Heart right ventricle (tissue), 16 donors: Measurements from ENCODE around the gene KIAA0586. TPM values are rescaled to one million over a fixed set of nuclear protein-coding genes. Genes with fewer than 3 reads are reported as not detected.
A peak's percentile ranks its signal among the peaks of the same experiment; 100 is the strongest.

Experiments used
- ATAC-seq, 8 donors: fragments of 200-7000 bp; cut with Tn5 transposase; one replicate each; pipeline ENCODE4 v1.9.1; 2020; ENCODE audit warnings: mild to moderate bottlenecking in 8 of 8, moderate library complexity in 8 of 8, moderate number of reproducible peaks in 1 of 8
- DNase-seq, 2 donors: peaks; one replicate each; pipeline ENCODE4 v3.0.0-alpha.2; 2020
- H3K27ac ChIP-seq, 10 donors: fragments of 200-600 bp; sonication (generic) in 2 of 10; one replicate each; pipeline versions ENCODE4 v1.5.0 to v1.8.0; 2020 to 2022; ENCODE audit warnings: mild to moderate bottlenecking in 3 of 10
- H3K27me3 ChIP-seq, 7 donors: fragments of 200-600 bp; one replicate each; pipeline ENCODE4 v1.8.0; 2021 to 2022; ENCODE audit warnings: mild to moderate bottlenecking in 2 of 7
- H3K36me3 ChIP-seq, 9 donors: fragments of 200-600 bp; sonication (generic) in 1 of 9; one replicate each; pipeline versions ENCODE4 v1.5.0 to v1.8.0; 2020 to 2022; ENCODE audit warnings: mild to moderate bottlenecking in 2 of 9
- H3K4me1 ChIP-seq, 9 donors: fragments of 200-600 bp; sonication (generic) in 1 of 9; one replicate each; pipeline versions ENCODE4 v1.5.0 to v1.8.0; 2020 to 2022; ENCODE audit warnings: mild to moderate bottlenecking in 4 of 9
- H3K4me3 ChIP-seq, 10 donors: fragments of 200-600 bp; sonication (generic) in 2 of 10; one replicate each; pipeline versions ENCODE4 v1.5.0 to v1.8.0; 2020 to 2022; ENCODE audit warnings: mild to moderate bottlenecking in 7 of 10, moderate library complexity in 2 of 10
- H3K9me3 ChIP-seq, 11 donors: fragments of 200-600 bp in 10 of 11; sonication (generic) in 2 of 11; one replicate each; pipeline versions ENCODE4 v1.5.0 to v1.8.0; 2013 to 2022; ENCODE audit warnings: mild to moderate bottlenecking in 2 of 11, control low read depth in 1 of 11, moderate library complexity in 1 of 11
- CTCF ChIP-seq, 9 donors: fragments of 200-600 bp; sonication (generic) in 2 of 9; IDR thresholded peaks; one replicate each; pipeline versions ENCODE4 v1.5.0 to v1.8.0; 2021 to 2022; ENCODE audit warnings: antibody characterized with exemption in 9 of 9, mild to moderate bottlenecking in 5 of 9, moderate library complexity in 1 of 9
- WGBS, 2 donors: extraction: QIAGEN DNeasy Blood & Tissue Kit; methylation state at CpG; one replicate each; pipeline ENCODE4 v1.1.7; 2013; ENCODE audit warnings: inconsistent platforms in 1 of 2; 5-methylcytosine and 5-hydroxymethylcytosine counted together
- intact Hi-C, 10 donors: fragments of 100-400 bp; cut with DNase I; formaldehyde crosslinking; loops; one replicate each; pipeline versions ENCODE4 v1.11.1 to v1.14.2; 2022
- polyA plus RNA-seq, 2 donors: library from polyadenylated mRNA; stranded (reverse); fragments of 200-250 nt; gene quantifications; one replicate each; pipeline ENCODE4 v1.2.3, GENCODE V29; 2013
- total RNA-seq, 10 donors: library from RNA; stranded (reverse); fragmentation: NEBNext Ultra II Directional in 3 of 10; extraction: Animal tissue kit (Norgen Biotek cat#: 25700) in 3 of 10; gene quantifications; one replicate each; pipeline versions ENCODE4 v1.2.1 to v1.2.4, GENCODE V29; 2021 to 2023
- donor health status: Arrhythmogenic right ventricular cardiomyopathy.
- donor health status: ischemic (EF 13 %, LVEDD 7.1; RV severe dilation, severe dysfunction).
- donor health status: healthy with polysubstance abuse.
- donor health status: DM: no; HTN: yes; CAD: no.
- donor health status: DM: no; HTN: no; CAD: no.
- donor health status: ischemic (EF 25% LVEDD 6.9; RV normal size, moderate dysfunction).
- donor health status: ischemic (EF 25% LVEDD 5.7; RV mildly dilated, moderate dysfunction).
- donor health status: healthy.
- donor health status: DM: yes; HTN: yes; CAD: no.
- donor health status: Ischemic cardiomyopathy.
- donor health status: ischemic (EF 35%, LVEDD 5.7; RV mildly dilated, moderate dysfunction).
- donor health status: nonischemic (EF 11% LVEDD 7.7; RV severe dilation, severe dysfunction).
- donor health status: DM: yes; HTN: yes; CAD: no.
- donor health status: PGD.
- donor health status: ischemic (EF 29% LVEDD 5.4; RV normal size, mild dysfunction).
- donor health status: nonischemic (EF 23%, LVEDD 6.1; RV moderate dilation, normal function).

KIAA0586 gene
- total and polyA plus RNA-seq, 12 donors, result 3.8 to 15.9 (median 12.1) TPM

GRCh38 chr14:58444627-58445026 is 17.1 kb downstream of the KIAA0586 start:
- no peak overlapping the region for H3K4me3 ChIP-seq
- peak in 2 of 8 donors; percentile 46 to 74 for ATAC-seq
- no peaks in the 10 kb centered on the region for H3K27me3 ChIP-seq
- no peaks in the 10 kb centered on the region for H3K9me3 ChIP-seq
- DNase-seq, result no peak
- TF ChIP-seq CTCF (IDR thresholded peaks at IDR 0.05), result no peak
- intact Hi-C loops, result no loop called here
- no peak overlapping the region for H3K27ac ChIP-seq
- H3K36me3 ChIP-seq, result peaks cover 0 to 100% (median 38%) of the 10 kb centered on the region in 9 donors
- 76 to 81% methylated on average over 5 of the region's 5 CpGs for WGBS, 2 donors
- peaks cover 0 to 2% (median 0%) of the 10 kb centered on the region in 9 donors for H3K4me1 ChIP-seq

GRCh38 chr14:58455593-58456265 is 28.2 kb downstream of the KIAA0586 start:
- no peak for ATAC-seq
- H3K36me3 ChIP-seq, result peaks cover 0 to 100% (median 18%) of the 10 kb centered on the region in 9 donors
- no peak overlapping the region for H3K27ac ChIP-seq
- no peaks in the 10 kb centered on the region for H3K27me3 ChIP-seq
- H3K4me1 ChIP-seq, result no peaks in the 10 kb centered on the region
- intact Hi-C loops, result no loop called here
- 88 to 93% methylated on average over 9 of the region's 9 CpGs for WGBS, 2 donors
- H3K4me3 ChIP-seq, result no peak overlapping the region
- no peak for TF ChIP-seq CTCF (IDR thresholded peaks at IDR 0.05)
- no peak for DNase-seq
- no peaks in the 10 kb centered on the region for H3K9me3 ChIP-seq

GRCh38 chr14:58460772-58461171 is 33.3 kb downstream of the KIAA0586 start:
- H3K4me1 ChIP-seq, result no peaks in the 10 kb centered on the region
- 89 to 94% methylated on average over 2 of the region's 2 CpGs for WGBS, 2 donors
- no peak for DNase-seq
- no peak for ATAC-seq
- H3K9me3 ChIP-seq, result no peaks in the 10 kb centered on the region
- H3K4me3 ChIP-seq, result no peak overlapping the region
- intact Hi-C loops, result no loop called here
- no peak for TF ChIP-seq CTCF (IDR thresholded peaks at IDR 0.05)
- no peak overlapping the region for H3K27ac ChIP-seq
- no peaks in the 10 kb centered on the region for H3K27me3 ChIP-seq
- peaks cover 0 to 99% (median 23%) of the 10 kb centered on the region in 9 donors for H3K36me3 ChIP-seq

- Histone ChIP-seq H3K27me3 (no peaks in the 10 kb centered on the region), H3K9me3 (no peaks in the 10 kb centered on the region), H3K4me1 (no peaks in the 10 kb centered on the region), H3K36me3 (peaks cover 0 to 99% (median 28%) of the 10 kb centered on the region in 9 donors), H3K27ac (no peak overlapping the region), H3K4me3 (no peak overlapping the region)
- ATAC-seq, result no peak
- intact Hi-C loops, result no loop called here
- no peak for TF ChIP-seq CTCF (IDR thresholded peaks at IDR 0.05)
- 97 to 100% methylated on average over 2 of the region's 2 CpGs for WGBS, 2 donors
- DNase-seq, result no peak
Observed at GRCh38 chr14:58463147-58463546, 35.6 kb downstream of the KIAA0586 start.
